SU-DHL-6 (cell line): ENCODE results near the gene PDLIM7.

Experiments
- H2AFZ ChIP-seq: fragments of 200-600 bp; sonication (generic); 2 replicates; pipeline ENCODE4 v1.6.1; 2014; ENCODE audit warnings: low read depth, mild to moderate bottlenecking, moderate library complexity, mixed read lengths, antibody characterized with exemption, low read length; ENCODE audit not compliant: severe bottlenecking
- H3F3A ChIP-seq: fragments of 200-600 bp; shearing (Covaris generic); 2 replicates; pipeline ENCODE4 v1.6.0; 2016; ENCODE audit warnings: antibody characterized with exemption, mild to moderate bottlenecking; ENCODE audit not compliant: insufficient read depth
- H3K27ac ChIP-seq: fragments of 200-600 bp; sonication (generic); 2 replicates; pipeline ENCODE4 v1.5.1; 2016; ENCODE audit warnings: low read depth, mild to moderate bottlenecking, low read length, moderate library complexity, mixed read lengths
- H3K27me3 ChIP-seq: fragments of 200-600 bp; sonication (generic), shearing (Covaris generic); 2 replicates; pipeline ENCODE4 v1.6.0; 2014; ENCODE audit warnings: mild to moderate bottlenecking, low read length
- H3K36me3 ChIP-seq: fragments of 200-600 bp; sonication (generic); 2 replicates; pipeline ENCODE4 v1.6.1; 2014; ENCODE audit warnings: mild to moderate bottlenecking, low read length, mixed read lengths
- H3K4me2 ChIP-seq: fragments of 300-600, 200-600 bp; shearing (Covaris generic), sonication (generic); 2 replicates; pipeline ENCODE4 v1.6.0; 2014; ENCODE audit warnings: low read length, low read depth, mild to moderate bottlenecking; ENCODE audit not compliant: poor library complexity, severe bottlenecking
- H3K4me3 ChIP-seq: fragments of 200-600 bp; sonication (generic); 2 replicates; pipeline ENCODE4 v1.5.1; 2014; ENCODE audit warnings: antibody characterized with exemption, low read length, mild to moderate bottlenecking, mixed read lengths; ENCODE audit not compliant: insufficient read depth, poor library complexity, severe bottlenecking
- H3K79me2 ChIP-seq: fragments of 200-600 bp; sonication (generic); 2 replicates; pipeline ENCODE4 v1.6.1; 2014; ENCODE audit warnings: mild to moderate bottlenecking, low read length, moderate library complexity; ENCODE audit not compliant: insufficient read depth
- H3K9ac ChIP-seq: fragments of 200-600 bp; sonication (generic); 2 replicates; pipeline ENCODE4 v1.7.0; 2014; ENCODE audit warnings: mild to moderate bottlenecking, low read length
- H3K9me2 ChIP-seq: fragments of 200-600 bp; sonication (generic); replicated peaks from 2 replicates; pipeline ENCODE4 v1.6.1; 2014; ENCODE audit warnings: low read length; ENCODE audit not compliant: insufficient read depth
- H3K9me3 ChIP-seq: fragments of 200-600 bp; sonication (generic); 2 replicates; pipeline ENCODE4 v1.6.1; 2014; ENCODE audit warnings: low read length, mixed read lengths; ENCODE audit not compliant: insufficient read depth
- H4K20me1 ChIP-seq: fragments of 200-600 bp; sonication (generic); 2 replicates; pipeline ENCODE4 v1.6.1; 2014; ENCODE audit warnings: low read depth, mild to moderate bottlenecking, antibody characterized with exemption, low read length, moderate library complexity, mixed read lengths
- EZH2phosphoT487 ChIP-seq: fragments of 200-600 bp; sonication (generic), shearing (Covaris generic); conservative IDR thresholded peaks from 2 replicates; pipeline ENCODE4 v1.6.1; 2018; ENCODE audit warnings: mild to moderate bottlenecking, antibody characterized with exemption, low read length, moderate library complexity, mixed read lengths
- TF ChIP-seq, protein P1 (sequence below): fragments of 200-600 bp; sonication (generic); IDR thresholded peaks from one replicate; pipeline ENCODE4 v1.5.1; 2017; ENCODE audit warnings: antibody characterized with exemption, mild to moderate bottlenecking, low read length, moderate library complexity; ENCODE audit not compliant: insufficient read depth, poor library complexity, severe bottlenecking

Gene PDLIM7

DNA sequence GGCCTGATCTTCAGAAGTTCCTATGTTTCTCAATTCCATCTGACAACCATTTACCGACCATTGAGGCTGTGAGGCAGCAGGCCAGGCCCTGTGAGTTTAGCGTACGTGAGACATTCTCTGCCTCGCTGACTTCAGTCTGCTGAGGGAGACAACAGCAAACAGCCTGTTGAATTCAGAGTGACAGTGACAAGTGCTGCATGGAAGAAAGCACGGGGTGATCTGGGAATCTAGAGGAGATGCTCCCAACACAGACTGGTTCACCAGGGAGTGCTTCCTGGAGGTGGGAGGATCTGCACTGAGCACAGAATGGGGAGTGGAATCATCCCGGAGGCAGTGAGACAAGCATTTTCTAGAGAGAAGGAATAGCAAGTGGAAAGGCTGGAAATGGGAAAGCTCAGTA is 29.4 kb upstream of the PDLIM7 start:
- Histone ChIP-seq H3K79me2 (no peaks in the 10 kb centered on the region), H3K36me3 (no peaks in the 10 kb centered on the region), H3K9me3 (no peaks in the 10 kb centered on the region), H3F3A (no peaks in the 10 kb centered on the region), H3K4me3 (no peak overlapping the region), H3K27ac (no peak overlapping the region), H3K9ac (no peak overlapping the region), H4K20me1 (no peaks in the 10 kb centered on the region), H3K9me2 (no peaks in the 10 kb centered on the region), H3K27me3 (no peaks in the 10 kb centered on the region), H3K4me2 (no peak overlapping the region), H2AFZ (no peak overlapping the region)
- TF ChIP-seq, protein P1, sequence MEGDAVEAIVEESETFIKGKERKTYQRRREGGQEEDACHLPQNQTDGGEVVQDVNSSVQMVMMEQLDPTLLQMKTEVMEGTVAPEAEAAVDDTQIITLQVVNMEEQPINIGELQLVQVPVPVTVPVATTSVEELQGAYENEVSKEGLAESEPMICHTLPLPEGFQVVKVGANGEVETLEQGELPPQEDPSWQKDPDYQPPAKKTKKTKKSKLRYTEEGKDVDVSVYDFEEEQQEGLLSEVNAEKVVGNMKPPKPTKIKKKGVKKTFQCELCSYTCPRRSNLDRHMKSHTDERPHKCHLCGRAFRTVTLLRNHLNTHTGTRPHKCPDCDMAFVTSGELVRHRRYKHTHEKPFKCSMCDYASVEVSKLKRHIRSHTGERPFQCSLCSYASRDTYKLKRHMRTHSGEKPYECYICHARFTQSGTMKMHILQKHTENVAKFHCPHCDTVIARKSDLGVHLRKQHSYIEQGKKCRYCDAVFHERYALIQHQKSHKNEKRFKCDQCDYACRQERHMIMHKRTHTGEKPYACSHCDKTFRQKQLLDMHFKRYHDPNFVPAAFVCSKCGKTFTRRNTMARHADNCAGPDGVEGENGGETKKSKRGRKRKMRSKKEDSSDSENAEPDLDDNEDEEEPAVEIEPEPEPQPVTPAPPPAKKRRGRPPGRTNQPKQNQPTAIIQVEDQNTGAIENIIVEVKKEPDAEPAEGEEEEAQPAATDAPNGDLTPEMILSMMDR, result no peak
- no peak for TF ChIP-seq EZH2phosphoT487

DNA sequence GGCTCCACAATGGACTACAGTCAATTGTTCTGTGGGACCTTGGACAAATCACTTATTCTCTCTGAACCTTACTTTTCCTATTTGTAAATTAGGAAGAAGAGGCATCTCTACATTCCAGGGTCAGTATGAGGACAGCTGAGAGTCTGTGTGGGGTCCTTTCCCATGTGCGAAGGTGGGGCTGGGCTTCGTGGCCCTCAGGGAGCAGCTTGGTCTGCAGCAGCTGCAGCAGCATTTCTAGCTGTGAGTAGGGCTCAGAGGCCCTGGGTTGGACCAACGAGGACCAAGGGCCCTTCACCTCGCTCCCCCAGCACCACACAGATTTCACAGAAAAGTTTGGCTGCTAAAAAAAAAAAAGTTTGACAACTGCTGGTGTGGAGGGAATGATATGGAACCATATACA is 28.8 kb upstream of the PDLIM7 start:
- Histone ChIP-seq H3K9me3 (no peaks in the 10 kb centered on the region), H3K36me3 (no peaks in the 10 kb centered on the region), H3K27ac (no peak overlapping the region), H3K4me2 (no peak overlapping the region), H3K9ac (no peak overlapping the region), H3K79me2 (no peaks in the 10 kb centered on the region), H3K27me3 (no peaks in the 10 kb centered on the region), H3F3A (no peaks in the 10 kb centered on the region), H4K20me1 (no peaks in the 10 kb centered on the region), H3K9me2 (no peaks in the 10 kb centered on the region), H2AFZ (no peak overlapping the region), H3K4me3 (no peak overlapping the region)
- TF ChIP-seq, protein P1, result no peak
- no peak for TF ChIP-seq EZH2phosphoT487

DNA sequence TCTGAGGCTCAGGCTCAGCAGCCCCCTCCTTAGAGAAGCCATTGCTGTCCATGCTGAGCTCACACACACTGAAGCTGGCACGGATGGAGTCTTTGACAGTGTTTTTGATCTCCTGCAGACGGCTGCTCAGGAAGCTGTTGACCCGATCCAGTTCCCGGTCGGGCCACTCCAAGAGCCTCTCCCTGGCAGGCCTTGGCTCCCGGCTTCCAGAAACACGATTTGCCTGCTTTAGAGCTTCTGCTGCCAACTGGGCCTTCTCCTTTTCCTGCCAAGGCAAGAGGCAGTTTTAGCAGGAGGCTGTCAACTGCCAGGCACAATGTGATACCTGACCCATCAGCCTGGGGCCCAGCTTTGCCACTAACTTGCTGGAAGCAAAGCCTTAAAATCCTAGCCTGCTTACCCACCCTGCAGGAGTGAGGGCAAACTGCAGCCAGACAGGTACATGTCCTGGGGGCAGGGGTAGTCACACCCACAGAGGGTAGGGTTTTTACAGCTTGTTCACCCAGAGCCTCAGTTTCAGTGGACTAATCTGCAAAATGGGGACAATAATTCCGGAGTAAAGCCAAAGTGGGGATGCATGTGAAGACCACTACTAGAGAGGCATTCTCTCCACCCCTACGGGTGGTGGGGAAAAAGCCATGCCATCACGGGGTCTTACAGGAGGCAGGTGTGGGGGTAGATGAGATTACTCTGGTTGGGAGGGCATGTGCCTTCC is 27.7 kb upstream of the PDLIM7 start:
- Histone ChIP-seq H3K27me3 (no peaks in the 10 kb centered on the region), H3K9ac (no peak overlapping the region), H4K20me1 (no peaks in the 10 kb centered on the region), H3K4me2 (no peak overlapping the region), H3K9me3 (no peaks in the 10 kb centered on the region), H3K36me3 (no peaks in the 10 kb centered on the region), H3K4me3 (no peak overlapping the region), H3F3A (no peaks in the 10 kb centered on the region), H2AFZ (no peak overlapping the region), H3K9me2 (no peaks in the 10 kb centered on the region), H3K79me2 (no peaks in the 10 kb centered on the region), H3K27ac (no peak overlapping the region)
- TF ChIP-seq, protein P1, result no peak
- no peak for TF ChIP-seq EZH2phosphoT487
